RPMI8226 (cell line): ENCODE results near the gene IL6ST.
"Not testable (repeated sequence)": the region's sequence is repeated elsewhere in the genome, so short reads cannot be mapped to it uniquely, and the experiment has no call there.

Source experiments
- DNase-seq: peaks from one replicate; pipeline ENCODE4 v3.0.0-alpha.2; 2015

Gene IL6ST

DNA sequence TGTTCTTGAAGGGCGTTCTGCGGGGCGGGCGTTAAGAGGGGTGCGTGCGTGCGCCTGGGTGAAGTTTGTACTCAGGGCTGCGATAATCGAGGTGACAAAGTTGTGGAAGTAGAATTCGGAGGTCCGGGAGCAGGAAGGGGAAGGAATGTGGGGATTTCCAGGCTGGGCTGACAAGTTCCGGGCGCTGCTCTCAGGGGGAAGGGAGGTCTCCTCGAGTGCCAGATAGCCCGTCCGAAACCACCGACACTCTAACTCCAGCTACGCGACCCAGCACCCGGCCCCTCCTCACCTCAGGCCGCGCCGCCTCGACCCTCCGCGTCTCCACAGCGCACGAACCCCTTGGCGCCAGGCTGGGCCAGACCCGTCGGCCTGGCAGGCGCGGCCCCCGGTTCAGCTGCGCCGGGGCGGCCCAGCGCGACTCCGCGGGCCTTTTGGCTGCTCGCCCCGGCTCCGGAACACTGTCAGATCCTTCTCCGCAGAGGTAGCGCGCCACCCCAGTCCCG lies at the start of gene IL6ST:
Gene IL6ST (minus strand): TSS at position 469 of the 503 bp plus-strand sequence. CDS start 18,685 bp downstream, outside the sequence.
- DNase-seq = no peak

DNA sequence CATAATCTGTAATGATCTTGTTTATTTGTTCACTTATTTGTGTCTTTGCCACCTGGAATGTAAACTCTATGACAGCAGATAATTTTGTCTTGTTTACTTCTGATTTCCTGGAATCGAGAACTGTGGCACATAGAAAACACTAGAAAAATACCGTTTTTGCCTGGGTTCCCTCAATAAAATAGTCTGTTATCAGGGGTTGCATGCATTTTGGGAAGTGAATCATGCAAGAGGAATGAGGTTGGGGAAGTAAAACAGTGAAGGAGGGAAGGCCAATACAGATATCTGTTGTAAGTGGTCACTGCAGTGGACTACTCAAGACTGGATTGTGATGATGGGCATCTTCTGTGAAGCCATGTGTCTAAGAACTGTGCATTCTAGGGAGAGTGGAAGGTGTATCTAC lies 45.2 kb upstream of the IL6ST start:
- DNase-seq = no peak

DNA sequence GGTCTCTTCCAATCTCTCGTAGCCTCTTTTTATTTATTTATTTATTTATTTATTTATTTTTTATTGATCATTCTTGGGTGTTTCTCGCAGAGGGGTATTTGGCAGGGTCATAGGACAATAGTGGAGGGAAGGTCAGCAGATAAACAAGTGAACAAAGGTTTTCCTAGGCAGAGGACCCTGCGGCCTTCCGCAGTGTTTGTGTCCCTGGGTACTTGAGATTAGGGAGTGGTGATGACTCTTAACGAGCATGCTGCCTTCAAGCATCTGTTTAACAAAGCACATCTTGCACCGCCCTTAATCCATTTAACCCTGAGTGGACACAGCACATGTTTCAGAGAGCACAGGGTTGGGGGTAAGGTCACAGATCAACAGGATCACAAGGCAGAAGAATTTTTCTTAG lies 43.4 kb upstream of the IL6ST start:
- not testable (repeated sequence) for DNase-seq

DNA sequence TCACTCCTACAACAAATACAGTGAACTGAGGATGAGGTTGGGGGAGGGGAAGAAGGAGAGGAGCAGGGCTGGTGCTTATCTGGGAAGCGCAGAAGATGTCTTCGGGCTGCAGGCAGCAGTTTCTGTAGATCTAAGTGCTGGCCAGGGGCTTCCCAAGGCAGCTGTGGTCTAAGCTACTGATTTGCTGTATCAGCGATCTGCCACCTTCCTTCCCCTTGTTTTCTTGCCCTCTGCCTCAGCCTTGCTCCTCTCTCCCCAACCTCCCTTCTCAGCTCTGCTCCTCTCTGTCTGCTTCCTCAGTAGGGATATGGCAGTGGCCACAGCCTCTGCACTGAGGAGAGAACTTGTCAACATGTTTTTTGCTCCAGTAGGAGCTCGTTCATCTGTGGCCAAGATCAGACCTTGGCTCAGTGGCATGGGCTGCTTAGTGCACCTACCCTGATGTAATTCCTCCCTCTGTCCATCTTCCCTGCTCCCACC lies 42.8 kb upstream of the IL6ST start:
- DNase-seq = peak; percentile 86

DNA sequence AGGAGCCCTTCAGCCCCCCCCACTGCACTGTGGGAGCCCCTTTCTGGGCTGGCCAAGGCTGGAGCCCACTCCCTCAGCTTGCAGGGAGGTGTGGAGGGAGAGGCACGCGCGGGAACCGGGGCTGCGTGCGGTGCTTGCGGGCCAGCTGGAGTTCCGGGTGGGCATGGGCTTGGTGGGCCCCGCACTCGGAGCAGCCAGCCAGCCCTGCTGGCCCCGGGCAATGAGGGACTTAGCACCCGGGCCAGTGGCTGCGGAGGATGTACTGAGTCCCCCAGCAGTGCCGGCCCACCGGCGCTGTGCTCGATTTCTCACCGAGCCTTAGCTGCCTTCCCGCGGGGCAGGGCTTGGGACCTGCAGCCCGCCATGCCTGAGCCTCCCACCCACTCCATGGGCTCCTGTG lies 40.6 kb upstream of the IL6ST start:
- not testable (repeated sequence) for DNase-seq

DNA sequence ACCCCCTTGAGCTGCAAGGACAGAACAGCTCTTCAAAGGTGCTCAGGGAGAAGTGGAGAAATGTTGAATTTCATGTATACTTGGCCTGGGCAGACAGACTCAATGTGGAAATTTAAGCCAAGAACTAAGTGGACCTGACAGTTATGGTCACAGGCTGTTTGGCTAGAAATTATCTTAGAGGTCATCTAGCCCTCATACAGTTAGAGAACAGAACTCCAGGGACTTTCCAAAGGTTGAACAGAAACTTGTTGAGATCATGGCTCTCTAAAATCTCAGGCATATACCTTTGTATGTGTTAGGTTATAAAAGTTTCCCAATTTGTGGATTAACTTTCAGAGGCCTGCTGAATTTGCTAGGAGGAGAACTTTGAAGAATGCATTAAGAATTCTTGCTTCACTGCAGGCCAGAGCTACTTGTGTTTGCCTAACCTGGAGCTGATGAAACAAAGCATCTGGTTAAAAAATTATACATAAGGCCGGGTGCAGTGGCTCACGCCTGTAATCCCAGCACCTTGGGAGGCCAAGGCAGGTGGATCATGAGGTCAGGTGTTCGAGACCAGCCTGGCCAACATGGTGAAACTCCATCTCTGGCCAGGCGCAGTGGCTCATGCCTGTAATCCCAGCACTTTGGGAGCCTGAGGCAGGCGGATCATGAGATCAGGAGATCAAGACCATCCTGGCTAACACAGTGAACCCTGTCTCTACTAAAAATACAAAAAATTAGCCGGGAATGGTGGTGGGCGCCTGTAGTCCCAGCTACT lies 35.3 kb upstream of the IL6ST start:
- DNase-seq = not testable (repeated sequence)

DNA sequence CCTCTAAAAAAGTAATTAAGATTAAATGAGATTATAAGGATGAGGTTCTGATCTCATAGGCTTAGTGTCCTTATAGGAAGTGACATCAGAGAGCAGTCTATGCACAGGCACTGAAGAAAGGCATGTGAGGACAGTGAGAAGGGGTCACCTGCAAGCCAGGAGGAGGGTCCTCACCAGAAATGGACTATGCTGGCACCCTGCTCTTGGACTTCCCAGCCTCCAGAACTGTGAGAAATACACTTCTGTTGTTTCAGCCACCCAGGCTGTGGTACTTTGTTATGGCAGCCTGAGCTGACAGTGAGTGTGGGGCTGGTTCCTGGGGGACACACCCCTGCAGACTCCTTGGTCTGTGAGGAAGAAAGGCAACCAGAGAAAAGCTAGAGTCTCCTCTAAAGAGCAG lies 34.7 kb upstream of the IL6ST start:
- DNase-seq = no peak

DNA sequence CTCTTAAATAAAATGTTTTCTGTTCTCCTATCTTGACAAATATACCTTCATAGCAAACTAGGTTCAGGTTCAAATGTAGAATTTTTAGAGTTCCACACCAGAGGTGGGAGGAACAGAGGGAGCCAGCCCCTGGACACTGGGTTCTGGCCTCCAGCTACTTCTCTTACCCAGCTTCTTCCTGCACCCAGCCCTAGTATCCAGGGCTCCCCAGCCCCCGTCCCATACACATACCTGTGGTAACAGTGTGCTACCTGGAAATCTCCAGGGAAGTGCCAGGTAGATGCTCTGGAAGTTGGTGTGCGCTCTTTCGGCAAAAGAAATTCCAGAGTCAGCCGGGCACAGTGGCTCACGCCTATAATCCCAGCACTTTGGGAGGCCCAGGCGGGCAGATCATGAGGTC lies 33.9 kb upstream of the IL6ST start:
- DNase-seq = no peak

DNA sequence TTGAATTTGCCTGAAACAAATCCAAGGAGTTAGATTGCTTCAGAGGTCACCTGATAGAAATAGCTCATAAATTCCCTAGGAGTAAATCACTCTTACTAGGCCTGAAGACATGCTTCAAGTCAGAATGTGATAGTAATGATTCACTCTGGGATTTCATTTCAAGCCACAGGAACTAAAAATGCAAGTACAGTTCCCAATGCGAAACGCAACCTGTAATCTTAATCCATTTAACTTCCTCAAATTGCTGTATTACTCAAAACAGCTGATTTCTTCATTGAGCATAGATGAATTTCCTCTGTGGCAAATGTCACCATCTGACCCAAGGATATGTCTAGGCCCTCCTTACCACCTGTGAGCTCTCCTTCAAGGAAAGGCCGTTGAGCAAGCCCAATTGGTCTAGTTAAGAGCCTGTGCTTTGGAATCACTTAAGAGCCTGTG lies 32.1 kb upstream of the IL6ST start:
- DNase-seq = no peak

DNA sequence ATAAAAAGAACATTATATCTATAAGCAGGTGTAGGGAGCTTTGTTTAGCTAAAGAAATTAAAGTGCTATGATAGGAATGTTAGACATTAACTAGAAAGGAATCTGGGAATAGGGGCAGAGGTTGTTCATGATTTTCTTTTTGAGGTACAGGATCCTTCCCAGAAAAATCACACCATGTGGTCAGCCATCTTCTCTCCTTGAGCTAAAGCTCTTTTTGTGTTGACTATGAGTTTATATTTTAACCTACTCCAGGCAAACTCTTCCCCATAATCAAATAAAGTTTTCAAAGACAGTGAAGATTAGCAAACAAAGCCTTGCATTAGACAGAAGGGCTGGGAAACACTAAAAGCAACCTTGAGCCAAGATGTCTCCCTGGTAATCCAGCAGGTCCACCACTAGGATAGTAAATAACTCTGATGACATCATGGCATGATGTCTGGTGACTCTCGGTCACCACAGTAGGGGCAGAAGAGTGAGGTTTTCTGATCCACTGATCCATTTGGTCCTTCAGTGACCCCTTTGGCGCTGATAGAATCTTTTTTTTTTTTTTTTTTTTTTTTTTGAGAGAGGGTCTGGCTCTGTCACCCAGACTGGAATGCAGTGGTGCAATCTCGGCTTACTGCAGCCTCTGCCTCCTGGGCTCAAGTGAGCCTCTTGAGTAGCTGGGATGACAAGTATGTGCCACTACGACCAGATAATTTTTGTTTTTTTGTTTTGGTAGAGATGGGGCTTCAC lies 30.6 kb upstream of the IL6ST start:
- no peak for DNase-seq

DNA sequence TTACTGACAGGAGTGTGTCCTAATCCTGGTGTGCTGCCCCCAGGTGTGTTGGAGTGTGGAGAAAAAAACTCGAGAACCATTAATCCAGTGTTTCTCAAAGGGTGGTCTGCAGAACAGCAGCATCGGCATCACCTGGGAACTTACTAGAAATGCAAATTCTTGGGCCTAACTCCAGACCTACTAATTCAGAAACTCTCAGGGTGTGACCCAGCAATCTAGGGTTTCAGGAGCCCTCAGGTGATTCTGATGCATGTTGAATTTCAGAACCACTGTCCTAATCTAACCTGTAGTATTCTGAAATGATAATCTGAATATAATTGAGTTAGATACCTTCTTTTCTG lies 30.0 kb upstream of the IL6ST start:
- no peak for DNase-seq

DNA sequence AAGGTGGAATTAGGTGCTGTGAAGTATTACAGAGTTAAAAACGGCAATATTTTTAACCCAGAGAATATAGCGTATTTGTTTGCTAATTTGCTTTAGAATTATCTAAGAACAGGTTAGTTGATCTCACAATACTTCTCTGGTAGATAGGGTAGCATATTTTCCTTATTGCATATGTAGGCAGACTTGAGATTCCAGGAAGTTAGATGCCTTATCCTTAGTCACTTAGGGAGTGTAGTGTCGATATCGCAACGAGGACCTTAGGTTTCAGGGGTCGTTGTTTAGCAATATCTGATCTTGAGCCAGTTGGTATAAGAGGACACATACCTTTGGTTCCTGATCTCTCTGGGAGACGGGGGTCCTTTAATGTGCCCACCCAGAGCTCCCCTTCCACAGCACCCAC lies 28.5 kb upstream of the IL6ST start:
- DNase-seq = no peak

DNA sequence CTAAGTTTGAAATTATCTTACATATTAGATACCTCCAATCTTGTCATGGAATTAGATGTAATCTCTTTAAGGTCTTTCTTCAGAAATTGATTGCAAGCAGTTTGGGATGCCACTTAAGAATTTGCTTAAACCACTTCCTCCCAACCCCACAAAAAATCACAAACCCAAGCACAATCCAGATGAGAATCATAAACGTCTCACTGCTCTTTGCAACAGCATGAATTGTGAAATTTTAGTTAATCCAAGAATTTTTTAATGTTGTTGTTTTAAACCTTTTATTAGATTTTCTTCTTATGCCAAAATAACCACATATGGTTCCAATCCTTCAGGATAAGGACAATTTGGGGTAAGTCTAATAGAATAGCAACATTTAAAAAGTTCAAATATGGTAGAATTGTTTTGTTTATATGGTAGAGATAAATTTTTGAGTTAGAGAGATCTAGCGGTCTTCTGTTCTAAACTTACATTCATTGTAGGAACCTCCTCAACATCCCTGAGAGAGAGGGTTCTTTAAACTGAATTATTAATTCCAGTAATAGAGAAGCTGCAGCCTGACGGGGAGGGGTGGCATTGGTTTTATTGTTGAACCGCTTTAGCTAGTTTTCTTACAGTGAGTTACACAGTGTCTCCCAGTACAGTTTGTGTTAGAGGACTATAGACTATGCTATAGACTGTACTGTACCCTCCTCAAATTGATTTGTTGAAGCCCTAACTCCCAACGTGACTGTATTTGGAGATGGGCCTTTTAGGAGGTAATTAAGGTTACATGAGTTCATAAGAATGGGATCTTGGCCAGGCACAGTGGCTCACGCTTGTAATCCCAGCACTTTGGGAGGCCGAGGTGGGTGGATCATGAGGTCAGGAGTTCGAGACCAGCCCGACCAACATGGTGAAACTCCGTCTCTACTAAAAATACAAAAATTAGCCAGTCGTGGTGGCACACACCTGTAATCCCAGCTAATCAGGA lies 24.8 kb upstream of the IL6ST start:
- DNase-seq = peak; percentile 44

DNA sequence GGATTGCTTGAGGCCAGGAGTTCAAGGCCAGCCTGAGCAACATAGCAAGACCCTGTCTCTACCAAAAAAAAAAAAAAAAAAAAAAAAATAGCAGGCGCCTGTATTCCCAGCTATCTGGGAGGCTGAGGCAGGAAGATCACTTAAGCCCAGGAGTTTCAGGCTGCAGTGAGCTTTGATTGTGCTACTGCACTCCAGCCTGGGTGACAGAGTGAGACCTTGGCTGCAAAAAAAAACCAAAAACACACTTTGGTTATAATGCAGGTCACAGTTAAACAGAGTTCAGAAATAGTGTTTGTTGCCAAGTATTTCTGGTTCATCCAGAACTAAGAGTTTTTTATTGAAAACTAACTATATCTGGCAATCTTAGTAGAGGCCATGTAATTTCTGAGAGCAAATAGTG lies 24.1 kb upstream of the IL6ST start:
- no peak for DNase-seq

DNA sequence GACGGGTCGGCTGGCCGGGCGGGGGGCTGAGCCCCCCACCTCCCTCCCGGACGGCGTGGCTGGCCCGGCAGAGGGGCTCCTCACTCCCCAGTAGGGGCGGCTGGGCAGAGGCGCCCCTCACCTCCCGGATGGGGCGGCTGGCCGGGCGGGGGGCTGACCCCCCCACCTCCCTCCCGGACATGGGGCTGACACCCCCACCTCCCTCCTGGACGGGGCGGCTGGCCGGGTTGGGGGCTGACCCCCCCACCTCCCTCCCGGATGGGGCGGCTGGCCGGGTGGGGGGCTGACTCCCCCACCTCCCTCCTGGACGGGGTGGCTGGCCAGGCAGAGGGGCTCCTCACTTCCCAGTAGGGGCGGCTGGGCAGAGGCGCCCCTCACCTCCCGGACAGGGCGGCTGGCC lies 19.9 kb upstream of the IL6ST start:
- DNase-seq = not testable (repeated sequence)

DNA sequence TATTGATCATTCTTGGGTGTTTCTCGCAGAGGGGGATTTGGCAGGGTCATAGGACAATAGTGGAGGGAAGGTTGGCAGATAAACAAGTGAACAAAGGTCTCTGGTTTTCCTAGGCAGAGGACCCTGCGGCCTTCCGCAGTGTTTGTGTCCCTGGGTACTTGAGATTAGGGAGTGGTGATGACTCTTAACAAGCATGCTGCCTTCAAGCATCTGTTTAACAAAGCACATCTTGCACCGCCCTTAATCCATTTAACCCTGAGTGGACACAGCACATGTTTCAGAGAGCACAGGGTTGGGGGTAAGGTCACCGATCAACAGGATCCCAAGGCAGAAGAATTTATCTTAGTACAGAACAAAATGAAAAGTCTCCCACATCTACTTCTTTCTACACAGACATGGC lies 19.2 kb upstream of the IL6ST start:
- not testable (repeated sequence) for DNase-seq

DNA sequence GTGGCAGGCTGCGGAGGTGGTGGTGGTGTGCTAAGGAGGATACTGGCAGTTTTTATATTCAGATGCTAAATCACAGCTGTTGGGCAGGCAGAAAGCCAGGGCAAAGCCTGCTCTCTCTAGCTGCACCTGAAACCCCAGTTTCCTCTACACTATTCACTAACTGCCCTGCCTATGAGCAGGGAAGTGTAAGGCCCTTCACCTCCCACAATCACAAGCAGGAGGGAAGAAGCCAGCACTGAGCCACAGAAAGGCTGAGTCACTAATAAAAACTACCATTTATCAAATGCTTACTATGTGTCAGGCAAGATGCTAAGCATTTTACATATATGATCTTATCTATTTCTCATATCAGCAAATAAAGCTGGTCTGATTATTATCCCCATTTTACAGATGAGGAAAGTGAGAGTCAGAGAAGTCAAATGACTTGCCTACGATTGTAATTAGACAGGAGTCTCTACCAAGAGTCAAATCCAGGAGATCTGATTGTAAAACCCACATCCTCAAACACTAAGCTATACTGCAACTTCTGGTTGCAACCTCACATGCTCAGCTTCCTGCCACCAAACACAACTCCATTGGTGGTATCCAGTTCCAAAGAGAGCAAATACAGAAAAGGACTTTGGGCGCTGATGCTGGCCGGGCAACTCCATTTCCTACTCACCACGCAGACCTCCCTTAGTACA lies 17.7 kb upstream of the IL6ST start:
- peak; percentile 92 for DNase-seq

DNA sequence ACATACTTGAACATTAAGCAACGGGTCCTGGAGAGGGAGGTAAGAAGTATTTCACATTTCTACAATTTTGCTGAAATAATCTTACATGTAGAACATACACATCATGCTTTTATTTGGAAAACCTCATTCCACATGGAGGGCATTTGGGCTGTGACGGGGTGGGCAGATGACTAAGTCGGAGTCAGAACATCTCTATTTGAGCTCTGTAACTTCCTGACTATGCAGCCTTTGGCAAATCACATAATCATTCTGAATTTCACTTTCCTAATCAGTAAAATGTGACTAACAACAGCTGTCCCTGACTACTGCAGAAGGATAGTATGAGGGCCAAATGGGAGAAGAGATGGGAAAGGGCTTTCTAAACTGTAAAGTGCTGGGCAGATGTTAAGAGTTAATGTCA lies 17.1 kb upstream of the IL6ST start:
- DNase-seq = no peak

DNA sequence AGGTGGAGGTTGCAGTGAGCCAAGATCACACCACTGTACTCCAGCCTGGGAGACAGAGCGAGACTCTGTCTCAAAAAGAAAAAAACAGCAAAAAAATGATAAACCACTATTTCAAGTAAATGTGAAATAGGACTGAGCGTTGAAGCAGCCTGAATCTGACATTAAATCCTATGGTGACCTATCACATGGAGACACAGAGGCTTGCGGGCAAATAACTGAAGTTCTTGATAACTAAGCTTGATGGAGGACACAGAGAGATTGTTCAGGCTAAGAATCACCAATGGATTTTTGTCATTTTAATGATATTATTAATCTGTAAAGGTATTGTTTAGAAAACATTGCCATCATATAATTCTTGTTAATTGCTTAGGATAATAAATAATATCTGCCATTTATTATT lies 15.7 kb upstream of the IL6ST start:
- DNase-seq = no peak

DNA sequence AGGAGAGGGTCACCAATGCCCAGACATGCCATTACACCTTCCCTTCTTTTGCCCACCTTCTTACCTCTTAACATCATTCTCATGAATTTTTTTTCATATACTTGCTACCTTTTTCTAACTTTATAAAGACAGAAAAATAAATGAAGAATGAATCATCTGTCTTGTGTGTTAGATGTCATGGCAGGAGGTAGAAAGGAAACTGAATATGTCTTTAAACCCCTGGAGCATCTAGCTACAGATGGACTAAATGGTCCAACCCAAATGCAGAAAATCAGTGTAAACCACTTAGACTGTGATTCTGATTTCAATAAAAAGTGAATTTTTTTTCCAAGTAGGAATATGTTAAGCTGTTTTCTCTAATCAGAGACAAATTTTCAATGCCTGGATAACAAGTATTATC lies 11.8 kb upstream of the IL6ST start:
- no peak for DNase-seq

DNA sequence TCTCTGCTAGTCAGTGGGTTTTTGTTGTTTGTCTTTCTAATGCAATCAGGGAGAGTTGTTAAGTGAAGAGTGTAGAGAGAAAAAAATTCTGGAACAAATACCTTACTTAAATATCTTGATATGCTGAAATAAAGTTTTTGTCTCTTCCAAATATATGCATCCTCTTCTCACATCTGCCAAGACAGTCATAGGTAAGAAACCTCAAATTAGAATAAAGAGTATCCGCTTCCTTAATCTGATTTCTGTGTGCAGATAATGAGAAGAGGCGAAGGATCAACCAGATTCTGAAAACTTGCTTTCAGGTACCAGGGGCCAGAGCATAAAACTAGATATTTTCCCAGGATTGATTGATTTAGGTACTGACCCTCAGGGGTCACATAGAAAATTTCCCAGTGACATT lies 11.3 kb upstream of the IL6ST start:
- DNase-seq = no peak

DNA sequence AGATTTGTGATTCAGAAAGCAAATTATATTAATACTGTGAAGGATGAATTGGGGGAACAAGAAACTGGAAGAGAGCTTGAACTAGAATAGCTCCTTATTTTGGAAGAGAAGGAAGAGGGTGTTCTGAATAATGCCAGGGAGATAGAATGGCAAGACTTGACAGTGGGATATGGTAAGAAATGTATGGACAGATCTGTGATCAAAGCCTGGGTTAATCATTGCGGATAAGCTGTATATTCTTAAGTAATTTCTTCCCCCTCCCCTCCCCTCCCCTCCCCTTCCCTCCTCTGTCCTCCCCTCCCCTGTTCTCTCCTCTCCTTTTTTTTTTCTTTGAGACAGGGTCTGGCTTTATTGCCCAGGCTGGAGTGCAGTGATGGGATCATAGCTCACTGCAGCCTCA lies 10.1 kb upstream of the IL6ST start:
- no peak for DNase-seq
